Smooth muscle cell (in vitro differentiated cells): ENCODE measurements around the gene PRKCZ. TPM values are rescaled to one million over a fixed set of nuclear protein-coding genes. Genes with fewer than 3 reads are reported as not detected.

Experiments
- DNase-seq: peaks from one replicate; lab custom pipeline; 2025; ENCODE audit not compliant: unreplicated experiment; lab: John Stamatoyannopoulos, UW
- H2AFZ ChIP-seq: fragments of 200-600 bp; sonication (generic); 2 replicates; pipeline ENCODE4 v1.6.0; 2016; ENCODE audit warnings: antibody characterized with exemption, low read depth, mild to moderate bottlenecking
- H3F3A ChIP-seq: fragments of 200-600 bp; sonication (generic); 2 replicates; pipeline ENCODE4 v1.6.0; 2017; ENCODE audit warnings: antibody characterized with exemption, low read depth
- H3K27ac ChIP-seq: fragments of 200-600 bp; sonication (generic); 2 replicates; pipeline ENCODE4 v1.5.1; 2016; ENCODE audit warnings: low read depth, mild to moderate bottlenecking
- H3K27me3 ChIP-seq: fragments of 200-600 bp; sonication (generic); 2 replicates; pipeline ENCODE4 v1.6.1; 2016; ENCODE audit warnings: low read depth, mild to moderate bottlenecking
- H3K36me3 ChIP-seq: fragments of 200-600 bp; sonication (generic); 2 replicates; pipeline ENCODE4 v1.5.1; 2016; ENCODE audit warnings: low read depth
- H3K4me1 ChIP-seq: fragments of 200-600 bp; sonication (generic); 2 replicates; pipeline ENCODE4 v1.5.1; 2016; ENCODE audit warnings: low read depth
- H3K4me2 ChIP-seq: fragments of 200-600 bp; sonication (generic); 2 replicates; pipeline ENCODE4 v1.6.0; 2016; ENCODE audit warnings: mild to moderate bottlenecking
- H3K4me3 ChIP-seq: fragments of 200-600 bp; sonication (generic); 2 replicates; pipeline ENCODE4 v1.5.1; 2016; ENCODE audit warnings: mild to moderate bottlenecking
- H3K79me2 ChIP-seq: fragments of 200-600 bp; sonication (generic); 2 replicates; pipeline ENCODE4 v1.6.0; 2016; ENCODE audit warnings: low read depth, mild to moderate bottlenecking
- H3K9ac ChIP-seq: fragments of 200-600 bp; sonication (generic); 2 replicates; pipeline ENCODE4 v1.6.0; 2016; ENCODE audit warnings: low read depth
- H3K9me3 ChIP-seq: fragments of 200-600 bp; sonication (generic); replicated peaks from 2 replicates; pipeline ENCODE4 v1.5.1; 2016; ENCODE audit warnings: low read depth
- H4K20me1 ChIP-seq: fragments of 200-600 bp; sonication (generic); 2 replicates; pipeline ENCODE4 v1.6.0; 2016; ENCODE audit warnings: low read depth
- CTCF ChIP-seq: fragments of 200-600 bp; sonication (generic); IDR thresholded peaks from 2 replicates; pipeline ENCODE4 v1.5.1; 2017; ENCODE audit warnings: borderline replicate concordance, mild to moderate bottlenecking, antibody characterized with exemption; ENCODE audit not compliant: insufficient read depth, poor library complexity, severe bottlenecking
- WGBS: methylation state at CpG from one replicate; pipeline ENCODE4 v1.1.7; 2016; ENCODE audit warnings: low lambda C conversion rate; 5-methylcytosine and 5-hydroxymethylcytosine counted together
- polyA plus RNA-seq: library from polyadenylated mRNA; unstranded; fragments of >200 nt; fragmentation: Nextera tagmentation; extraction: Ambion mirVana; gene quantifications from 2 replicates; pipeline ENCODE4 v1.2.1, GENCODE V29; 2016
- total RNA-seq: library from RNA; depleted of rRNA; stranded (reverse); fragments of >200 nt; gene quantifications from 2 replicates; pipeline ENCODE4 v1.2.3, GENCODE V29; 2014

PRKCZ gene
- total and polyA plus RNA-seq, 2 experiments from 2014 or later: 5.8 to 10.3 TPM

GRCh38 chr1:2129256-2129943 lies 79.2 kb downstream of the PRKCZ start:
- Histone ChIP-seq H4K20me1 (no peaks in the 10 kb centered on the region), H3K27me3 (no peaks in the 10 kb centered on the region), H3F3A (peaks cover 7% of the 10 kb centered on the region), H3K9me3 (no peaks in the 10 kb centered on the region), H3K4me2 (no peak overlapping the region), H3K79me2 (no peaks in the 10 kb centered on the region), H3K27ac (no peak overlapping the region), H3K36me3 (no peaks in the 10 kb centered on the region), H2AFZ (no peak overlapping the region), H3K4me3 (no peak overlapping the region), H3K9ac (no peak overlapping the region), H3K4me1 (peaks cover 20% of the 10 kb centered on the region)
- TF ChIP-seq CTCF: no peak
- WGBS: 95% methylated on average over 15 of the region's 15 CpGs
- no peak for DNase-seq

GRCh38 chr1:2130156-2130555 lies 79.9 kb downstream of the PRKCZ start:
- Histone ChIP-seq H3K4me1 (peaks cover 21% of the 10 kb centered on the region), H3K27me3 (no peaks in the 10 kb centered on the region), H3F3A (peaks cover 11% of the 10 kb centered on the region), H3K4me2 (no peak overlapping the region), H4K20me1 (no peaks in the 10 kb centered on the region), H3K36me3 (no peaks in the 10 kb centered on the region), H3K9ac (no peak overlapping the region), H2AFZ (no peak overlapping the region), H3K4me3 (no peak overlapping the region), H3K9me3 (no peaks in the 10 kb centered on the region), H3K27ac (no peak overlapping the region), H3K79me2 (no peaks in the 10 kb centered on the region)
- no peak for DNase-seq
- 95% methylated on average over 10 of the region's 10 CpGs for WGBS
- TF ChIP-seq CTCF: no peak

- Histone ChIP-seq H3K9me3 (no peaks in the 10 kb centered on the region), H3K36me3 (no peaks in the 10 kb centered on the region), H4K20me1 (no peaks in the 10 kb centered on the region), H3K4me1 (peaks cover 21% of the 10 kb centered on the region), H3K4me2 (no peak overlapping the region), H3K79me2 (no peaks in the 10 kb centered on the region), H3F3A (peaks cover 14% of the 10 kb centered on the region), H3K27ac (no peak overlapping the region), H3K9ac (no peak overlapping the region), H3K4me3 (no peak overlapping the region), H2AFZ (no peak overlapping the region), H3K27me3 (no peaks in the 10 kb centered on the region)
- WGBS: 94% methylated on average over 15 of the region's 15 CpGs
- no peak for DNase-seq
- TF ChIP-seq CTCF: no peak
Measured at GRCh38 chr1:2130871-2131289, 80.7 kb downstream of the PRKCZ start.
